ENCODE measurements around the gene PPP1R12A. TPM values are rescaled to one million over a fixed set of nuclear protein-coding genes. Genes with fewer than 3 reads are reported as not detected.

The PPP1R12A gene
- total and polyA plus RNA-seq, 8 donors: 6.1 to 31.7 (median 14.8) TPM

GRCh38 chr12:79895804-79896203 is 39.1 kb downstream of the PPP1R12A start:
- Histone ChIP-seq H3K9me3 (no peaks in the 10 kb centered on the region), H3K4me1 (peaks cover 0 to 5% (median 0%) of the 10 kb centered on the region in 3 donors), H3K27ac (no peak overlapping the region), H3K4me3 (no peak overlapping the region), H3K36me3 (no peaks in the 10 kb centered on the region), H3K27me3 (no peaks in the 10 kb centered on the region)
- TF ChIP-seq CTCF (IDR thresholded peaks at IDR 0.05): no peak
- WGBS, 2 donors: 63 to 79% methylated on average over 1 of the region's 1 CpG
- intact Hi-C loops (cut with DNase I): no loop called here
- ATAC-seq (no peak), FAIRE-seq (no peak), DNase-seq (no peak)

DNA sequence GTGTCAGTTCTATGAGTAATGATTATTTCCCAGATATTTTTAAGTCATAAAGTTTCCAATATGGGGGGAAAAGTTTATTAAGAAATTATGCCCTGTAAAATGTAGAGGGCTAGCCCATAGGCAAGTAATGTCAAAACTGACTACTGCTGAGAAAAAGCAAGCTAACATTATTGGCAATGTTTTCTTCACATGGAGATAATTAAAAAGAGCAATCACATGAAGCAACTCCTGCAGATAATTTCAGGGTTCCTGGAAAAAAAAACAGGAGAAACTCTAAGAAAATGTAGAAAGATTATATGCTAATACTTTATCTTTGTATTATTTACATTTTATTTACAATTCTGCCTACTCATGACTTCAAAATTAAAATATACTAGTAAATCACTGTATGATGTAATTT is 39.8 kb downstream of the PPP1R12A start:
- no peak for FAIRE-seq

DNA sequence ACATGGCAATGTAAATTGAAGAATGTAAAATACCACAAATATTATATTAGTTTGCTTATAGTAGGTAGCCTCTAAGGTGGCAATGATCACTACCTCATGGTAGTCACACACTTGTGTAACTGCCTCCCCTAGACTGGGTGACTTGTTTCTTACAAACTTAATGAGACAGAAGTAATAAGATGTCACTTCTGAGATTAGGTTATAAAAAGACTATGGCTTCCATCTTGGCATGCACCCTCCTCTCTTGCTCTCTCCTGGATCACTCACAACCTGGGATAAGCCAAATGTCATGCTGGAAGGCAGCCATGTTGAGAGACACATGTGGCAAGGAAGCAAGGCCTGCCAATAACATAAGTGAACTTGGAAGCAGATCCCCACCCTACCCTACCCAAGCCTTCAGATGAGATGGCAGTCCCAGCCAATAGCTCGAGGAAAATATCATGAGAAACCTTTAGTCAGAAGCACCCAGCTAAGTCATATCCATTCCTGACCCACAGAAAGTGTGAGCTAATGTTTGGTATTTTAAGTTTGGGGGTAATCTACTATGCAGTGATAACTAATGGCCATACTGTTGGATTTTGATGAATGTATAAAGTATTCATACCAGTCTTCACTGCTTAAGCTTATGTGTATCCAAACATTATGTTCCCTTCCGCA is 43.3 kb downstream of the PPP1R12A start:
- TF ChIP-seq CTCF (IDR thresholded peaks at IDR 0.05): no peak
- H3K36me3 ChIP-seq: no peaks in the 10 kb centered on the region
- peaks cover 0 to 17% (median 13%) of the 10 kb centered on the region in 3 donors for H3K4me1 ChIP-seq
- H3K27me3 ChIP-seq: no peaks in the 10 kb centered on the region
- ATAC-seq: no peak
- H3K4me3 ChIP-seq: no peak overlapping the region
- FAIRE-seq: no peak
- no peaks in the 10 kb centered on the region for H3K9me3 ChIP-seq
- no peak for DNase-seq
- WGBS, 2 donors: 95 to 99% methylated on average over 2 of the region's 2 CpGs
- no peak overlapping the region for H3K27ac ChIP-seq
- intact Hi-C loops (cut with DNase I): no loop called here

More for the DNA sequence above, 39.8 kb downstream of the PPP1R12A start:
- H3K4me3 ChIP-seq: no peak overlapping the region
- H3K27ac ChIP-seq: no peak overlapping the region
- DNase-seq: no peak
- no peaks in the 10 kb centered on the region for H3K27me3 ChIP-seq
- H3K4me1 ChIP-seq: peaks cover 0 to 5% (median 0%) of the 10 kb centered on the region in 3 donors
- intact Hi-C loops (cut with DNase I): no loop called here
- ATAC-seq: no peak
- H3K9me3 ChIP-seq: no peaks in the 10 kb centered on the region
- no peaks in the 10 kb centered on the region for H3K36me3 ChIP-seq
- no peak for TF ChIP-seq CTCF (IDR thresholded peaks at IDR 0.05)

DNA sequence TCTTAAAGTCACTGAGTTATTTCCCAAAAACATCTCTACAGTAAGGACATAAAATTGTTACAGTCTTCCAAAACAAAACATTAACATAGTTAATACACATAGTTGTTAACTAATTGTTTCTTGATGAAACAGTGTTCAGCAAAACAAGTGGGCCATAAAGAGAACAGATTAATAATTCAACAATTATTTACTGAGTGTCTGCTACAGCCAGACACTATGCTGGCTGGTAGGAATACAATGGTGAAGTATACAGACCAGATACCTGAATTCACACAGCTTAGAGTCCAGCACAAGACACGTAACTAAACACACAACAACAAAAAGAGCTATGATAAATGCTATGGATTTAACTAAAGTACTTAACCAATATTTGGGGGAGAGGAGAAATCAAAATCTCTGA is 47.0 kb downstream of the PPP1R12A start:
- 35 to 49% methylated on average over 1 of the region's 1 CpG for WGBS, 2 donors
- intact Hi-C loops (cut with DNase I): no loop called here

More for the DNA sequence above, 47.0 kb downstream of the PPP1R12A start:
- DNase-seq (no peak), FAIRE-seq (no peak), ATAC-seq (peak in 3 of 4 donors; percentile 39 to 66 (median 47))
- Histone ChIP-seq H3K9me3 (no peaks in the 10 kb centered on the region), H3K27me3 (no peaks in the 10 kb centered on the region), H3K4me3 (no peak overlapping the region), H3K36me3 (no peaks in the 10 kb centered on the region), H3K27ac (no peak overlapping the region), H3K4me1 (peaks cover 0 to 20% (median 18%) of the 10 kb centered on the region in 3 donors)
- no peak for TF ChIP-seq CTCF (IDR thresholded peaks at IDR 0.05)
